Hippocampal formation (tissue), 2 donors: ENCODE results near the gene LIFR.
A peak's percentile ranks its signal among the peaks of the same experiment; 100 is the strongest.
"Not testable (repeated sequence)": the region's sequence is repeated elsewhere in the genome, so short reads cannot be mapped to it uniquely, and the experiment has no call there.

Experiments
- DNase-seq, 2 donors: peaks; one replicate each; lab custom pipeline; 2025; lab: John Stamatoyannopoulos, UW

LIFR gene

GRCh38 chr5:38556599-38557307, at the start of gene LIFR:
Gene LIFR, minus strand, starts transcription at chr5:38556646. Its CDS starts 25,999 bp downstream, at chr5:38530647.
- DNase-seq: peak; percentile 67 to 80

GRCh38 chr5:38605610-38606009, 49.2 kb upstream of the LIFR start:
- DNase-seq: no peak

- no peak for DNase-seq
Measured at GRCh38 chr5:38603691-38604090, 47.2 kb upstream of the LIFR start.

GRCh38 chr5:38602641-38603040, 46.2 kb upstream of the LIFR start:
- no peak for DNase-seq

GRCh38 chr5:38601863-38602298, 45.4 kb upstream of the LIFR start:
- DNase-seq: no peak

GRCh38 chr5:38601133-38601862, 44.9 kb upstream of the LIFR start:
- DNase-seq: no peak

GRCh38 chr5:38600329-38601045, 44.0 kb upstream of the LIFR start:
- no peak for DNase-seq

GRCh38 chr5:38599751-38600150, 43.3 kb upstream of the LIFR start:
- DNase-seq: not testable (repeated sequence)

GRCh38 chr5:38598994-38599617, 42.7 kb upstream of the LIFR start:
- DNase-seq: no peak

GRCh38 chr5:38598296-38598993, 42.0 kb upstream of the LIFR start:
- DNase-seq: no peak

- no peak for DNase-seq
Measured at GRCh38 chr5:38596981-38597380, 40.5 kb upstream of the LIFR start.

- DNase-seq: no peak
Measured at GRCh38 chr5:38595132-38595745, 38.8 kb upstream of the LIFR start.

GRCh38 chr5:38593959-38594358, 37.5 kb upstream of the LIFR start:
- DNase-seq: no peak

GRCh38 chr5:38591523-38591849, 35.0 kb upstream of the LIFR start:
- no peak for DNase-seq

- no peak for DNase-seq
Measured at GRCh38 chr5:38590838-38591522, 34.5 kb upstream of the LIFR start.

- DNase-seq: no peak
Measured at GRCh38 chr5:38589629-38590028, 33.2 kb upstream of the LIFR start.

- DNase-seq: no peak
Measured at GRCh38 chr5:38585816-38586215, 29.4 kb upstream of the LIFR start.

GRCh38 chr5:38583500-38583899, 27.1 kb upstream of the LIFR start:
- DNase-seq: no peak

GRCh38 chr5:38582975-38583319, 26.5 kb upstream of the LIFR start:
- DNase-seq: no peak

- DNase-seq: no peak
Measured at GRCh38 chr5:38582293-38582974, 26.0 kb upstream of the LIFR start.
